Superior temporal gyrus (tissue), 1 donor: Measurements from ENCODE around the gene PPP1R2B.

Experiments used
- DNase-seq: peaks from one replicate; pipeline ENCODE4 v3.0.0-alpha.2; 2016; ENCODE audit errors: extremely low spot score

Gene PPP1R2B

GRCh38 chr5:156879665-156880285, 29.7 kb downstream of the PPP1R2B start:
- no peak for DNase-seq

GRCh38 chr5:156883316-156883875, 33.3 kb downstream of the PPP1R2B start:
- no peak for DNase-seq

- DNase-seq, result no peak
Observed at GRCh38 chr5:156888520-156888919, 38.4 kb downstream of the PPP1R2B start.

- no peak for DNase-seq
Observed at GRCh38 chr5:156892223-156892622, 42.1 kb downstream of the PPP1R2B start.

- no peak for DNase-seq
Observed at GRCh38 chr5:156892864-156893263, 42.8 kb downstream of the PPP1R2B start.

GRCh38 chr5:156893517-156893916, 43.4 kb downstream of the PPP1R2B start:
- DNase-seq, result no peak

GRCh38 chr5:156896546-156896945, 46.5 kb downstream of the PPP1R2B start:
- no peak for DNase-seq
